AG04450 (cell line): ENCODE data around the gene NSD2. TPM values are rescaled to one million over a fixed set of nuclear protein-coding genes. Genes with fewer than 3 reads are reported as not detected.

Experiments
- CTCF ChIA-PET: fragments of 300-600, 350-600 bp; formaldehyde crosslinking; extraction: SDS; loops from one replicate; lab custom pipeline; 2022; ENCODE audit warnings: antibody characterized with exemption, inconsistent platforms; lab: Charles Lee
- POLR2A ChIA-PET: fragments of 350-600 bp; formaldehyde crosslinking; extraction: SDS; loops from one replicate; lab custom pipeline; 2021; ENCODE audit warnings: antibody characterized with exemption, inconsistent platforms; lab: Yijun Ruan, JAX
- DNase-seq: peaks from one replicate; pipeline ENCODE4 v3.0.0-alpha.2; 2011; ENCODE audit warnings: low read depth, low spot score
- H3K27ac ChIP-seq: one replicate; pipeline ENCODE4 v1.5.1; 2012; ENCODE audit warnings: low read depth, low read length, control low read depth
- H3K27me3 ChIP-seq: one replicate; pipeline ENCODE4 v1.6.0; 2012; ENCODE audit warnings: low read length; ENCODE audit not compliant: control insufficient read depth, insufficient read depth
- H3K4me3 ChIP-seq: 2 replicates; pipeline ENCODE4 v1.5.1; 2011; ENCODE audit warnings: mild to moderate bottlenecking, low read depth, low read length, control low read depth
- H3K9me3 ChIP-seq: 2 replicates; pipeline ENCODE4 v1.5.1; 2012; ENCODE audit warnings: low read length; ENCODE audit not compliant: control insufficient read depth, insufficient read depth
- CTCF ChIP-seq: IDR thresholded peaks from 2 replicates; pipeline ENCODE4 v1.5.1; 2011; ENCODE audit warnings: low read depth, low read length, control low read depth, inconsistent platforms
- polyA plus RNA-seq: library from polyadenylated mRNA; depleted of rRNA; stranded (reverse); fragments of >200 nt; gene quantifications from 2 replicates; pipeline ENCODE4 v1.2.3, GENCODE V29; 2011

Gene NSD2
- polyA plus RNA-seq, 1 experiment = 26.4 TPM

GRCh38 chr4:1836650-1837049, 34.5 kb upstream of the NSD2 start:
- Histone ChIP-seq H3K27ac (no peak overlapping the region), H3K27me3 (no peaks in the 10 kb centered on the region), H3K9me3 (no peaks in the 10 kb centered on the region), H3K4me3 (no peak overlapping the region)
- no peak for TF ChIP-seq CTCF
- CTCF ChIA-PET = no interaction called here
- POLR2A ChIA-PET = no interaction called here
- DNase-seq = no peak

- no peak for DNase-seq
- CTCF ChIA-PET = no interaction called here
- H3K4me3 ChIP-seq = no peak overlapping the region
- no peaks in the 10 kb centered on the region for H3K27me3 ChIP-seq
- H3K9me3 ChIP-seq = no peaks in the 10 kb centered on the region
- POLR2A ChIA-PET = no interaction called here
- no peak overlapping the region for H3K27ac ChIP-seq
- no peak for TF ChIP-seq CTCF
Observed at GRCh38 chr4:1837069-1837468, 34.1 kb upstream of the NSD2 start.

DNA sequence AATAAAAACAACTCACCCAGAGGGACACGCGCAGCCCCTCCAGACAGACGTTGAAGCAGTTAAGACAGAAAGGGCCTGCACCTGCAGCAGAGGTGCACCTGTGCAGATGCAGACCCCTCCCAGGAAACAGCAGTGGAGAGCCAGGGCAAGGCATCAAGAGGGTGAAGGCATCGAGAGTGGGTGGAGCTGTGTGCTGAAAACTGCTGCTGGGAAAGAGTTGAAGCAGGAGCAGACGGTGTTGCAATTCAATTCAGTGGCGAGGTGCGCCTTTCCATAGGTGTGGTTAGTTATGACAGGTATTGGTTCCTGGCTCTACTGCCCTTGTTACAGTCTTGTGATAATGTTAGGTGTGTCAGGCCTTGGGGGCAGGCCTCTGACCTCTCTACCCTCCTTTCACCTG, 31.9 kb upstream of the NSD2 start:
- Histone ChIP-seq H3K9me3 (no peaks in the 10 kb centered on the region), H3K27ac (no peak overlapping the region), H3K4me3 (no peak overlapping the region), H3K27me3 (no peaks in the 10 kb centered on the region)
- POLR2A ChIA-PET = no interaction called here
- TF ChIP-seq CTCF = no peak
- CTCF ChIA-PET = no interaction called here
- no peak for DNase-seq

DNA sequence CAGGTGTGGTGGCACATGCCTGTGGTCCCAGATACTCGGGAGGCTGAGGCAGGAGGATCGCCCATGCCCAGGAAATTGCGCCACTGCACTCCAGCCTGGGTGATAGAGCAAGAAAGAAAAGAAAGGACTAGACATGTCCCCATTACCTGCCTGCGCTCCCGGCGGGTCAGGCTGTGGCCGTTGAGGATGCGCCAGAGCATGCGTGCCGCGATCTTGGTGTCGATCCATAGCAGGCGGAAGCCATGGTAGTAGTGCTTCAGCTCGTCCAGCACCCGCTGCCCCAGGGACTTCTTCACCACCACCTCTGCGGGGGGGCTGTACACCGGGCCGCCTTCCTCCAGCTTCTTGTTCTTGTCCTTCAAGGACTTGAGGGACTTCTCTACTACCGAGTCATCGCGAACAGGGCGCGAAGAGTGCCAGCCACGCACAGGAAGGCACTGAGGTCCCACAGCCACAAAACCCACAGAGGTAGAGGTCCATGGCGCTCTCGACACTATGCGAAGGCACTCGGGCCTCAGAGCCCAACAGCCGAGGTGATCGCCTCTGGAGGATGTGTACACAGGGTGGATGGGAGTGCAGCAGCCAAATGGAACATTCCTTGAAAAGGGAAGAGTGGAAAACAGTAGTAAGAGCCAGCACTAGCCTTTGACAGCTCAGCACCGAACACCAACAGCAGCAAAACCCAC, 29.8 kb upstream of the NSD2 start:
- Histone ChIP-seq H3K27me3 (no peaks in the 10 kb centered on the region), H3K27ac (no peak overlapping the region), H3K4me3 (no peak overlapping the region), H3K9me3 (no peaks in the 10 kb centered on the region)
- no peak for TF ChIP-seq CTCF
- ChIA-PET POLR2A (no interaction called here), CTCF (no interaction called here)
- DNase-seq = no peak

GRCh38 chr4:1841887-1842210, 29.3 kb upstream of the NSD2 start:
- Histone ChIP-seq H3K27ac (no peak overlapping the region), H3K27me3 (no peaks in the 10 kb centered on the region), H3K4me3 (no peak overlapping the region), H3K9me3 (no peaks in the 10 kb centered on the region)
- CTCF ChIA-PET = interaction anchor here (1.6 kb wide), 1 partner anchor 58 kb away, joined by 15 read pairs; no protein-coding TSS in a partner anchor
- POLR2A ChIA-PET = interaction anchor here (1.5 kb wide), 1 partner anchor 93 kb away, joined by 3 read pairs; no protein-coding TSS in a partner anchor
- TF ChIP-seq CTCF = no peak
- DNase-seq = no peak
